ENCODE results near the gene CD300LF.

Gene CD300LF

GRCh38 chr17:74729368-74729767 lies 16.6 kb upstream of the CD300LF start:
- no peaks in the 10 kb centered on the region for H3K36me3 ChIP-seq
- H3K27ac ChIP-seq, result no peak overlapping the region
- H3K4me3 ChIP-seq, result no peak overlapping the region
- H3K9me3 ChIP-seq, result no peaks in the 10 kb centered on the region
- TF ChIP-seq CTCF (IDR thresholded peaks at IDR 0.05), result no peak
- DNase-seq, result no peak
- H3K4me1 ChIP-seq, result no peaks in the 10 kb centered on the region
- intact Hi-C loops (cut with DNase I; ENCODE audit: low total_unique reads), result no loop called here
- peaks cover 0 to 45% of the 10 kb centered on the region in 2 donors for H3K27me3 ChIP-seq

GRCh38 chr17:74728702-74729075 lies 16.0 kb upstream of the CD300LF start:
- Histone ChIP-seq H3K9me3 (no peaks in the 10 kb centered on the region), H3K36me3 (no peaks in the 10 kb centered on the region), H3K27ac (no peak overlapping the region), H3K27me3 (peaks cover 0 to 40% of the 10 kb centered on the region in 2 donors), H3K4me3 (no peak overlapping the region), H3K4me1 (no peaks in the 10 kb centered on the region)
- intact Hi-C loops (cut with DNase I; ENCODE audit: low total_unique reads), result no loop called here
- DNase-seq, result no peak
- no peak for TF ChIP-seq CTCF (IDR thresholded peaks at IDR 0.05)

- Histone ChIP-seq H3K27me3 (peaks cover 0 to 39% of the 10 kb centered on the region in 2 donors), H3K9me3 (no peaks in the 10 kb centered on the region), H3K4me1 (no peaks in the 10 kb centered on the region), H3K27ac (no peak overlapping the region), H3K4me3 (no peak overlapping the region), H3K36me3 (no peaks in the 10 kb centered on the region)
- DNase-seq, result no peak
- intact Hi-C loops (cut with DNase I; ENCODE audit: low total_unique reads), result no loop called here
- TF ChIP-seq CTCF (IDR thresholded peaks at IDR 0.05), result no peak
Measured at GRCh38 chr17:74728033-74728701, 15.4 kb upstream of the CD300LF start.

GRCh38 chr17:74725111-74725510 lies 12.4 kb upstream of the CD300LF start:
- DNase-seq, result no peak
- H3K4me1 ChIP-seq, result no peaks in the 10 kb centered on the region
- no peaks in the 10 kb centered on the region for H3K9me3 ChIP-seq
- intact Hi-C loops (cut with DNase I; ENCODE audit: low total_unique reads), result no loop called here
- no peak overlapping the region for H3K27ac ChIP-seq
- TF ChIP-seq CTCF (IDR thresholded peaks at IDR 0.05), result no peak
- peaks cover 0 to 15% of the 10 kb centered on the region in 2 donors for H3K27me3 ChIP-seq
- no peaks in the 10 kb centered on the region for H3K36me3 ChIP-seq
- no peak overlapping the region for H3K4me3 ChIP-seq

GRCh38 chr17:74723891-74724290 lies 11.2 kb upstream of the CD300LF start:
- Histone ChIP-seq H3K27me3 (peaks cover 0 to 12% of the 10 kb centered on the region in 2 donors), H3K4me1 (no peaks in the 10 kb centered on the region), H3K4me3 (no peak overlapping the region), H3K27ac (no peak overlapping the region), H3K9me3 (no peaks in the 10 kb centered on the region), H3K36me3 (no peaks in the 10 kb centered on the region)
- intact Hi-C loops (cut with DNase I; ENCODE audit: low total_unique reads), result no loop called here
- no peak for DNase-seq
- TF ChIP-seq CTCF (IDR thresholded peaks at IDR 0.05), result no peak

- no peak overlapping the region for H3K4me3 ChIP-seq
- H3K4me1 ChIP-seq, result no peaks in the 10 kb centered on the region
- H3K36me3 ChIP-seq, result no peaks in the 10 kb centered on the region
- no peaks in the 10 kb centered on the region for H3K9me3 ChIP-seq
- no peak overlapping the region for H3K27ac ChIP-seq
- intact Hi-C loops (cut with DNase I; ENCODE audit: low total_unique reads), result no loop called here
- no peak for TF ChIP-seq CTCF (IDR thresholded peaks at IDR 0.05)
- DNase-seq, result no peak
- peaks cover 0 to 12% of the 10 kb centered on the region in 2 donors for H3K27me3 ChIP-seq
Measured at GRCh38 chr17:74722782-74723181, 10.1 kb upstream of the CD300LF start.

Measured in tibial artery (tissue), 4 donors.